ENCODE measurements around the gene ZSCAN5B. TPM values are rescaled to one million over a fixed set of nuclear protein-coding genes. Genes with fewer than 3 reads are reported as not detected.

The ZSCAN5B gene
- total RNA-seq, 1 experiment from 2014 or later, result not detected

GRCh38 chr19:56163097-56163496, 34.5 kb downstream of the ZSCAN5B start:
- H3K56ac ChIP-seq (ENCODE audit: insufficient read length, low read depth, low read length), result no peak overlapping the region

More at GRCh38 chr19:56163097-56163496, 34.5 kb downstream of the ZSCAN5B start:
- H3K4me1 Mint-ChIP-seq, result no peaks in the 10 kb centered on the region
- Histone ChIP-seq H3K4me2 (ENCODE audit: insufficient read depth, insufficient read length, low read length) (no peak overlapping the region), H4K91ac (ENCODE audit: insufficient read length, low read depth, low read length) (no peak overlapping the region), H2BK20ac (ENCODE audit: low read depth, low read length, poor library complexity, severe bottlenecking) (no peak overlapping the region), H2AK5ac (ENCODE audit: insufficient read length, low read length) (no peak overlapping the region), H3K9ac (ENCODE audit: extremely low read depth, insufficient read length, low read length) (no peak overlapping the region), H2BK15ac (ENCODE audit: low read depth, low read length) (no peak overlapping the region), H3K4ac (ENCODE audit: low read depth, low read length) (no peak overlapping the region), H3T11ph (ENCODE audit: low read length) (no peak overlapping the region), H3K27me3 (ENCODE audit: insufficient read depth, low read length) (no peaks in the 10 kb centered on the region), H4K5ac (ENCODE audit: insufficient read length, low read depth, low read length) (no peak overlapping the region), H3K18ac (ENCODE audit: insufficient read length, low read depth, low read length) (no peak overlapping the region), H2AFZ (ENCODE audit: low read length) (no peak overlapping the region), H3K4me1 (ENCODE audit: insufficient read depth, low read length) (no peaks in the 10 kb centered on the region), H3K23me2 (ENCODE audit: insufficient read length, low read depth, low read length, poor library complexity, severe bottlenecking) (no peaks in the 10 kb centered on the region), H3K27ac (ENCODE audit: insufficient read length, low read depth, low read length) (no peak overlapping the region), H2BK12ac (ENCODE audit: insufficient read length, low read depth, low read length) (no peak overlapping the region), H2BK5ac (ENCODE audit: insufficient read length, low read length) (no peak overlapping the region), H3K14ac (ENCODE audit: insufficient read depth, low read length) (no peak overlapping the region), H3K79me2 (ENCODE audit: insufficient read depth, low read length) (no peaks in the 10 kb centered on the region), H3K79me1 (ENCODE audit: insufficient read depth, low read depth, low read length, poor library complexity, severe bottlenecking) (no peaks in the 10 kb centered on the region), H2BK120ac (ENCODE audit: low read depth, low read length, poor library complexity, severe bottlenecking) (no peak overlapping the region), H3K9me3 (ENCODE audit: control insufficient read depth, low read depth, low read length) (no peaks in the 10 kb centered on the region), H3K23ac (ENCODE audit: insufficient read length, low read depth, low read length) (no peak overlapping the region), H4K8ac (replicated peaks; ENCODE audit: insufficient read length, low read depth, low read length) (no peak overlapping the region), H4K20me1 (ENCODE audit: control insufficient read depth, insufficient read depth, insufficient read length) (no peaks in the 10 kb centered on the region)
- WGBS (ENCODE audit: extremely low coverage, insufficient read length, low lambda C conversion rate), result no CpG with 5 or more reads among the region's 13 CpGs
- no peaks in the 10 kb centered on the region; the same call in 1 of the 2 replicates for H3K27me3 Mint-ChIP-seq (ENCODE audit: low read depth)
- no peak overlapping the region; a peak in 1 of 7 replicates for H3K27ac Mint-ChIP-seq
- no peak for DNase-seq
- no peaks in the 10 kb centered on the region; a peak in 1 of 5 replicates for H3K9me3 Mint-ChIP-seq
- no peak overlapping the region for H3K4me3 Mint-ChIP-seq
- peaks cover 7 to 12% (median 7%) of the 10 kb centered on the region in 3 experiments for H3K36me3 Mint-ChIP-seq (ENCODE audit: insufficient read depth in 1 of 3, low read depth in 3 of 3)
- TF ChIP-seq CTCF (conservative IDR thresholded peaks at IDR 0.05), result no peak

Data from H9 (cell line).